Sciatic nerve (tissue), 2 donors: ENCODE results near the gene BRD3. TPM values are rescaled to one million over a fixed set of nuclear protein-coding genes. Genes with fewer than 3 reads are reported as not detected.
A peak's percentile ranks its signal among the peaks of the same experiment; 100 is the strongest.

Source experiments
- ATAC-seq: fragments of 200-7000 bp; cut with Tn5 transposase; one replicate; pipeline ENCODE4 v1.9.1; 2020; ENCODE audit warnings: mild to moderate bottlenecking, moderate library complexity
- DNase-seq: peaks from one replicate; pipeline ENCODE4 v3.0.0-alpha.2; 2020; ENCODE audit warnings: low spot score
- intact Hi-C: fragments of 100-400 bp; cut with DNase I; formaldehyde crosslinking; loops from one replicate; pipeline ENCODE4 v1.14.2; 2022
- total RNA-seq: library from RNA; stranded (reverse); fragmentation: NEBNext Ultra II Directional; extraction: Animal tissue kit (Norgen Biotek cat#: 25700); gene quantifications from one replicate; pipeline ENCODE4 v1.2.1, GENCODE V29; 2021
- donor health status: DM: no; HTN: no; CAD: no.
- donor health status: DM: no; HTN: no; CAD: no.

BRD3 gene
- total RNA-seq, 1 donor from 2014 or later = 54.4 TPM

- peak; percentile 3 for ATAC-seq
- intact Hi-C loops = loop anchor here (10.0 kb wide), 1 partner anchor 86 kb away; no protein-coding TSS in a partner anchor
- no peak for DNase-seq
Measured at GRCh38 chr9:134068744-134069479, 1.1 kb upstream of the BRD3 start.

DNA sequence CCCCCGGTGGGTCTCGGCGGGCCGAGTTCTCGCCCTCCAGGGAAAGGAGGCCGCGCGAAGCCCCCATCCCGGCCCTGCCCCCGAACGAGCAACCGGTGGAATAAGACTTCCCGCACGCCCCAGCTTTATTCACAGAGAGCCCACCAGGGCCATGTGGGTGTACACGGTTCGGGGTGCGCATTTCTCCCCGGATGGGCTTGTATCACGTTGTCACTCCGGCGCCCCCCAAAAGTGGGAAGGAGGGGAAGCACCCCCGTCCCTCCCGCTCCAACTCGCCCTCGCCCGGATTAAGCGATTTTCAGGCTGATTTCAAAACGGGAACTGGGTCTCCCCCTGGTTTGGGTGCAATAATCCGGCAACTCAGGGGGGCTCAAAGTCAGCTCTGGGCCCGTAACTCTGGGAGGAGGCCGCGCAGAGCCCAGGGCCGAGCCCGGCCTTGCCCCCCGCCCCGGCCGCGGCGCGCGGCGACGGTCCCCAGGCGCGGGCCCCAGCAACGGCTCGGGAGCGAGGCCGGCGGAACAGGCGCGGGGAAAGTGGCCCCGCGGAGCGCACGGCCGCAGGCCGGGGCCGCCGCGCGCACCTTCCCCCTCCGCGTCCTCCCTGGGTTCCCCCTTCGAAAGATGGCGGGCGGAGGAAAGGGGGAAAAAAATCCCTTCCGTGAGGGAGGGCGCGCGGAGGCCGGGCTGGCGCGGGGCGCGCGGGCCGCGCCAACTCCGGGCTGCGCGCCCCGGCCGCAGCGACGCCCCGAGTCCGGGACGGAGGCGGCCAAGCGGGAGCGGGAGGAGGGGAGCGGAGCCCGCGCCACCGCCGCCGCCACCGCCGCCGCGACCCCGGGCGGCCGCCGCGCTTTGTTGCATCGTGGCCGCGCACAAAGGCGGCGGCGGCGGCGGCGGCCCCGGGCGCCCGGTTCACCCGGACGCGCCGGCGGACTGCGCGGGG lies 644 bp downstream of the BRD3 start:
- DNase-seq = peak; percentile 69
- intact Hi-C loops = loop anchor here (10.0 kb wide), 1 partner anchor 88 kb away; no protein-coding TSS in a partner anchor
- no peak for ATAC-seq

DNA sequence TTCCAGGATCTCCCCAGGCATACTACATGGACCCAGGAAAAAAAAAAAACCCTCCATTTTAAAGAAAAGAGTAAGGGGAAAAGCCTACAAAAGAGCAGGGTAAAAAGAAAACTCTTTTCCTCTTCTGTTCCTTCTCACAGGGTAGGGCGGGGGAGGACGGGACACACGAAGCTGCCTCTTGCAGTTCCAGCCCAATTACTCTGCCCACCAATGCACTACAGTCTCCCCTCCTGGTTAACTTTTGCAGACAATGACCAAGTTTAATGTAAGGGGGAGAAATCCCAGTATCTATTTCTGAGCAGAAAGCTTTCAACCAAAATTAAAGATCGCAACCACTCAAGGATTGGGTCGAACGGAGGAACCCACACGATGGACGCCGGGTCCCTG lies 1.3 kb downstream of the BRD3 start:
- intact Hi-C loops = loop anchor here (10.0 kb wide), 1 partner anchor 88 kb away; no protein-coding TSS in a partner anchor
- ATAC-seq (no peak), DNase-seq (no peak)

- intact Hi-C loops = loop anchor here (10.0 kb wide), 1 partner anchor 89 kb away; no protein-coding TSS in a partner anchor
- ATAC-seq = peak; percentile 12
- DNase-seq = peak; percentile 63
Measured at GRCh38 chr9:134065612-134066419, 2.0 kb downstream of the BRD3 start.

GRCh38 chr9:134064711-134065110 lies 3.1 kb downstream of the BRD3 start:
- intact Hi-C loops = loop anchor here (10.0 kb wide), 1 partner anchor 90 kb away; no protein-coding TSS in a partner anchor
- ATAC-seq (no peak), DNase-seq (peak; percentile 47)

DNA sequence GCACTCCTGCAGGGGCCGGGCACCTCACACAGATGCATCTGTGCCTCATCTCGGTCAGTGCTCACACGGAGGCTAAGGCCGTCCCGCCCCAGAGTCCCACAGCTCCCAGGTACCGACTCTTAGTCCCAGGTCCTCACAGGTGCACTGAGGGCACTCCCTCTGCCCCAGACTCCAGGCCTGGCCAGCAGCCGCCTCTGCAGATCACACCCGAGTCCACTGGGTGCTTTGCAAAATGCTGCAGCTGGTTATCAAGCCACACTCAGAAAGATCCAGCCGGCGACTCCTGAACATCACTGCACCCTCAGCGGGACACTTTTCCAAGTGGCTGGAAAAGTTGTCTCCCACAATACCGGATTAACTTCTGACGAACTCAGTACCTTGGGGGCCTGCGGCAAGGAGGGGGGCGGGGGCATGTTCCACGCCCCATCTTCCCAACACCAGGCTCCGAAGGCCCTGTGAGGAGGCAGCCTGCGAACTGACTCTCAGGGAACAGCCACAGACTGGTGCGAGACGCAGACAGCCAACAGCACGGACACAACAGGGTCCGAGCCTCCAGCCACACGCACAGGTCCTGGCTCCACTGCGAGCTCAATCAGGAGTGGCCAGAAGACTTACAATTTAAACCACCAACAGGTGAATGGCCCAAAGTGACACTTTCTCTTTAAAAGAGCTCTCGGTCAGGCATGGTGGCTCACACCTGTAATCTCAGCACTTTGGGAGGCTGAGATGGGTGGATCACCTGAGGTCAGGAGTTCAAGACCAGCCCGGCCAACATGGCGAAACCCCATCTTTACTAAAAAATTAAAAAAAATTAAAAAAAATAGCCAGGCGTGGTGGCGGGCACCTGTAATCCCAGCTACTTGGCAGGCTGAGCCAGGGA lies 4.0 kb downstream of the BRD3 start:
- intact Hi-C loops = loop anchor here (10.0 kb wide), 1 partner anchor 91 kb away; no protein-coding TSS in a partner anchor
- DNase-seq = no peak
- ATAC-seq = no peak

- ATAC-seq = no peak
- intact Hi-C loops = loop anchor here (10.0 kb wide), 1 partner anchor 92 kb away; no protein-coding TSS in a partner anchor
- peak; percentile 57 for DNase-seq
Measured at GRCh38 chr9:134063088-134063570, 4.7 kb downstream of the BRD3 start.

GRCh38 chr9:134062461-134063087 lies 5.3 kb downstream of the BRD3 start:
- DNase-seq (no peak), ATAC-seq (no peak)
- intact Hi-C loops = loop anchor here (10.0 kb wide), 1 partner anchor 92 kb away; no protein-coding TSS in a partner anchor

DNA sequence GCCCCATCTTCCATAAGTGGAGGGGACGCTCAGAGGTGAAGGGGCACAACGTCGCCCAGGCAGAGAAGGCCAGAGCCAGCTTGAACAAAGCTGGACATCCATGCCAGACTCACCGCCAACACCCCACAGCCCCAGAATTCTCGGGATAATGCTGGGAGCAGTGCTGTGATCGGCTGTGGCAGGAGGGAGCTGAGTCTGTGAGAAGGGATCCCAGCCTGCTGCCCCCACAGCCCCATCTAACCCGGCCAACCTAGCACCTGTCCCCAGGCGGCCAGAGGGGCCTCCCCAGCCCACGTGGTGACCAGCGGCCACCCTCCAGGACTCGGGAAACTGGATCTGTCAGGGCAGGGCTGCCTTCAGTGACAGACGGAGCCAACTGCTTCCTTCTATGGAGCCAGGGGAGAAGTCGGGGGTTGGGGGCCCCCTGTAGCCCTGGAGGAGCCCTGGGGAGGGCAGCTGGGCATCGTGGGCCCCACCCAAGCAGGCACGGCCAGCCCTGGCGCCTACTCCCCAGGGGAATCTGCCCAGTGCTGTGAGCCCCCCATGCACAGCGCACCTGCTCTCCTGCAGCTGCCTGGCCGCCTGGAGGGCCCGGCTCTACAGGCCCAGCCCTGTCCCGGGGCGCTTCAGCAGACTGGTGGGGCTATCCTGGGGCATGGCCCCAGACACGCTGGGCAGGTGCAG lies 6.0 kb downstream of the BRD3 start:
- no peak for DNase-seq
- no peak for ATAC-seq
- intact Hi-C loops = loop anchor here (10.0 kb wide), 1 partner anchor 93 kb away; no protein-coding TSS in a partner anchor

- DNase-seq (peak; percentile 49), ATAC-seq (no peak)
- intact Hi-C loops = loop anchor here (10.0 kb wide), 1 partner anchor 94 kb away; no protein-coding TSS in a partner anchor
Measured at GRCh38 chr9:134061019-134061687, 6.7 kb downstream of the BRD3 start.

GRCh38 chr9:134060546-134060945 lies 7.3 kb downstream of the BRD3 start:
- intact Hi-C loops = loop anchor here (10.0 kb wide), 1 partner anchor 94 kb away; no protein-coding TSS in a partner anchor
- no peak for ATAC-seq
- peak; percentile 35 for DNase-seq

- ATAC-seq (no peak), DNase-seq (peak; percentile 59)
- intact Hi-C loops = loop anchor here (10.0 kb wide), 1 partner anchor 95 kb away; no protein-coding TSS in a partner anchor
Measured at GRCh38 chr9:134059661-134060395, 8.0 kb downstream of the BRD3 start.

GRCh38 chr9:134059188-134059641 lies 8.6 kb downstream of the BRD3 start:
- no peak for ATAC-seq
- DNase-seq = peak; percentile 51

DNA sequence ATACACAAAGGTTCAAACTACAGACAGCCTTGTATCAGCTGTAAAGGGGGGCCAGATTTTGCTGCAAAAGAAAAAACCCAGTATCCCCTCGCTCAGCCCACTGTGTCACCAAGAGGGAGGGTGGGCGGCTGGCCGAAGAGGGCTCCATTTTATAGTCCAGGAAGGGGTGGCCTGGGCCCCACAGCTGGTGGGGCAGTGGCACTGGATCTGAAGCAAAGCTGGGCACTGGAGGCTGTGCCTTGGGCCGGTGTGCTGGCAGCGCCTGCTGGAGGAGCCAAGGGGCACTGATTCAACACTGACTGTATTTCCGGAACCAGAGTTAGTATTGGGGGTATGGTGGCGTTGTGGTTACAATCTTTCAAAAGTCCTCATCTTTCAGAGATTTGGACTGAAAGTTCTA lies 9.1 kb downstream of the BRD3 start:
- intact Hi-C loops = no loop called here
- no peak for ATAC-seq

More at GRCh38 chr9:134059188-134059641, 8.6 kb downstream of the BRD3 start:
- intact Hi-C loops = no loop called here

More for the DNA sequence above, 9.1 kb downstream of the BRD3 start:
- DNase-seq = no peak
